Stimulated activated CD4-positive, alpha-beta T cell treated with anti-CD3 and anti-CD28 coated beads, Interleukin-15, amount 100 ng/mL, for 24 hours (primary cell): ENCODE results near the gene PTPRH.
"Not testable (repeated sequence)": the region's sequence is repeated elsewhere in the genome, so short reads cannot be mapped to it uniquely, and the experiment has no call there.

Source experiments
- DNase-seq: peaks from one replicate; pipeline ENCODE4 v3.0.0-alpha.2; 2020

The PTPRH gene

GRCh38 chr19:55179606-55180484 is 29.5 kb downstream of the PTPRH start, which contains the start of gene SYT5:
Gene SYT5 (minus strand): TSS chr19:55180289. CDS start chr19:55179041, 1,248 bp downstream.
- DNase-seq: peak; percentile 69

- DNase-seq: peak; percentile 91
Measured at GRCh38 chr19:55178781-55179599, 30.3 kb downstream of the PTPRH start.

GRCh38 chr19:55176076-55176475 is 33.2 kb downstream of the PTPRH start:
- no peak for DNase-seq

GRCh38 chr19:55175117-55175867 is 34.0 kb downstream of the PTPRH start:
- no peak for DNase-seq

GRCh38 chr19:55174425-55175116 is 34.7 kb downstream of the PTPRH start:
- no peak for DNase-seq

DNA sequence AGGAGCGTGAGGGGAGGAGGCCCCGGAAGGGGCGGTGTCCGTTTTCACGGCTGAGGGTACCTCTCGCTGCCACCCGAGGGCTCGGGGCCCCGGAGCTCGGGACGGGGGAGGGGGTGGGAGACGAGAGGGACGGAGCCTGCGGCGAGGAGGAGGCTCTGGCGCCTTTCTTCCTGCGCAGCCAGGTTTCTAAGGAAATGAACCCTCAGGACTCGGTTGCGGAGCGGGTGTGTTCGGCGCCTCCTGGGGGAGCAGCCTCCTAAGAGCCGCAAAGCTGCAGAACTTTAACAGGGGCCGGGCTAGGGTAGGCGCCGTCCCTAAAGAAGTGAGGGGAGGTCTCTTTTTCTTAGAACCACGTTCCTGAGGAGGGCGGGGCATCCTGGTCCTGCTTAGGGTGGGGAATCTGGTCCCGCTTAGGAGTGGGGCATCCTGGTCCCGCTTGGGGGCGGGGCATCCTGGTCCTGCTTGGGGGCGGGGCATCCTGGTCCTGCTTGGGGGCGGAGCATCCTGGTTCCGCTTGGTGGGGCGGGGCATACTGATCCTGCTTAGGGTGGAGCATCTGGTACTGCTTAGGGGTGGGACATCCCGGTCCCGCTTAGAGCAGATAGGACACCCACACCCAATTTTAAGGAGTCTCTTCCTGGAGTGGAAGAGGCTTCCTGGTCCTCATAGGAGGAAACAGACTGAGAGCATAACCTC is 35.4 kb downstream of the PTPRH start:
- peak; percentile 73 for DNase-seq

DNA sequence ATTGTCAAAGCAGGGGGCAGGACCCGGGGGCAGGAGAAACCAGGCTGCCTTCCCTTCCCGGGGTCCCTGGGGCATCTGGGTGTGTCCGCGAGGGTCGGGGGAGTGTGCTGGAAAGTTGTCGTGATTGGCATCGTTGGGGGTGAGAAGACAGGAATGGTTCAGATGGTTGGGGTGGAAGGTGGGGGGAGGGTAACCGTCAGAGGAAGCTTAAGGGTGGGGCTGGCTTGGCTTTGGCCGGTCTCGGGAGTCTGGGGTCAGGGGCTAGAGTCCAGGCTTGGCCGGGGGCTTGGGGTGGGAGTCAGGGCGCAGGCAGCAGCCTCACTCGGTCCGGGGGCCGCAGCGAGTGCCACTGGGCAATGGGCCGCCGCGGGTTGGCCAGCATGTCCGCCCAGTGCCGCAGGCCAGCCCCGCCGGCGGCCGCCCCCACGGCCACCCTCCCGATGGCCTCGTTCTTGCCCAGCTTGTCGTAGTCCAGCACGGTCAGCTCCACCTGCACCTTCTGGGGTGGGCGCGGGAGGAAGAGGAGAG is 36.1 kb downstream of the PTPRH start:
- no peak for DNase-seq

DNA sequence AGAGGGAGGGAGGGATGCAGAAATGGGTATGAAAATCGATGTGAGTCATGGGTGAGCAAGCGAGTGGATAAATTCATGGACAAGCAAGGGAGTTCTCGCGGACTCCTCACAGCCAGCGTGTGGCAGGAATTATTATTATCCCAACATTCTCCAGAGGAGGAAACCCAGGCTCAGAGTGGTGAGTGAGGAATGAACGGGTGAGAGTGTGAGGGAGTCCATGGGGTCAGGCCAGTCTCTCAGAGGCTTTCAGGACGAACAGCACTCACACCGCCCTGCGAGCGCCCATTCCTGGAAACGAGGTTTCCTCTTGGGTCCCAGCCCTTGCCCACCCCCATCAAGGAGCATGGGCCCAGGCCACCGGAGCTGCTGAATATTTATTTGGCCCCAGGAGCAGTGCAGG is 36.6 kb downstream of the PTPRH start:
- no peak for DNase-seq

DNA sequence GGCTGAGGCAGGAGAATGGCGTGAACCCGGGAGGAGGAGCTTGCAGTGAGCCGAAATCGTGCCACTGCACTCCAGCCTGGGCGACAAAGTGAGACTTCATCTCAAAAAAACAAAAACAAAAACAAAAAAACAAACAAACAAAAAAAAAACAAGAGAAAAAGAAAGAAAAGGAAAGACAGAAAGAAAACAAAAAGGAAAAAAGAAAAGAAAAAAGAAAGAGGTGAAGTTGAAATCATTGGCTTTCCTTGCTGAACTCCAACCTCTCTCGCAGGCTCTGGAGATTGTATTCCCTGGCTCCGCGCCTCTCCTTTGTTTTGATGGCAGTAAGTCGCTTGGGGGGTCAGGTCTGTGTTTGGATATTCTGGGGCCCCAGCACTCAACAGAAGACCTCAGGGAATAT is 37.0 kb downstream of the PTPRH start:
- not testable (repeated sequence) for DNase-seq

GRCh38 chr19:55171440-55171839 is 37.9 kb downstream of the PTPRH start:
- DNase-seq: no peak

DNA sequence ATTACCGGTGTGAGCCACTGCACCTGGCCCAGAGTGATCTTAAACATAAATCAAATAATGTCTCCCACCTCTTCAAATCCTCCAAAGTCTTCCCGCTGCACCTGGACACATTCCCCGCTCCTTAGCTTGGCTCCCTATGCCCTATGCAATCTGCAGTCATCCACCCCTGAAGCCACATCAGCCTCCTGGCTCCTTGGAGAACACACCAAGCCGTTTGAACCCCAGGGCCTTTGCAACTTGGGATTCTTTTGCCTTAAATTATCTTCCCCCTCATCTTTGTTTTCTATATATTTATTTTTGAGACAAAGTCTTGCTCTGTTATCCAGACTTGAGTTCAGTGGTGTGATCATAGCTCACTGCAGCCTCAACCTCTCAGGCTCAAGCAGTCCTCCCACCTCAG is 40.2 kb downstream of the PTPRH start:
- DNase-seq: no peak

DNA sequence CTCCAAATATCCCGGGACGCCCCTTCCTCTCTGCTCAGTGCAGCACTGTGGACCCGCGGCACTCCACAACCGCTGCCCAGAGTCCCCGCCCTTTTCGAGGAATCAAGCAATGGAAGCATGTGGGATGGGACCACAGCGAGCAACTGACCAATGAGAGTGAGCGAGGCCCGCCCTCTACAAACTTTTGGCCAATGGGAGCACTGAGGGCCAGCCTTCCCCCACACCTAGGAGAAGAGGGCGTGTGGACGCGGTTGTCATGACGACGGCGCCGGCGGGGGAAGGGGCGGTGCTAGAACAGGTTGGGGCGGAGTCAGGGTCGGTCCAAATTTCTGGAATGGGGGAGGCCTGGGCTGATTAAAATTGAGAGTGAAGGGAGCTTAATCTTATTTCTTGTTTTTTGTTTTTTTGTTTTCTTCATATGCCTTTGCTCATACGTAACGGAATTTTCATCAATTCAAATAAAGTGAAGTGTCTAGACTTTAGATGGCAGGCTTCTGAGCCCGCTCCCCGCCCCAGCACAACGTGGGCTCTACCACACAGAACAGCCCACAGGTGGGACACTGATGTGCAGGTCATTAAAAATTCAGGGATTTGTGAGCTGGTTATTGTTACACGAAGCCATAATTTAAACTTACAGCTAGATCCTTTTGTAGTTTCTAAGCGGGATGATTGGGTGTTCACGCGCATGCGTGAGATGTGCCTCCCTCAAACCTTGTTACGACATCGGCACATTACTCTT is 42.6 kb downstream of the PTPRH start, which contains the start of gene DNAAF3:
Gene DNAAF3 (minus strand): TSS at position 84 of the 739 bp plus-strand sequence. CDS start 200 bp downstream, outside the sequence.
- DNase-seq: peak; percentile 89

DNA sequence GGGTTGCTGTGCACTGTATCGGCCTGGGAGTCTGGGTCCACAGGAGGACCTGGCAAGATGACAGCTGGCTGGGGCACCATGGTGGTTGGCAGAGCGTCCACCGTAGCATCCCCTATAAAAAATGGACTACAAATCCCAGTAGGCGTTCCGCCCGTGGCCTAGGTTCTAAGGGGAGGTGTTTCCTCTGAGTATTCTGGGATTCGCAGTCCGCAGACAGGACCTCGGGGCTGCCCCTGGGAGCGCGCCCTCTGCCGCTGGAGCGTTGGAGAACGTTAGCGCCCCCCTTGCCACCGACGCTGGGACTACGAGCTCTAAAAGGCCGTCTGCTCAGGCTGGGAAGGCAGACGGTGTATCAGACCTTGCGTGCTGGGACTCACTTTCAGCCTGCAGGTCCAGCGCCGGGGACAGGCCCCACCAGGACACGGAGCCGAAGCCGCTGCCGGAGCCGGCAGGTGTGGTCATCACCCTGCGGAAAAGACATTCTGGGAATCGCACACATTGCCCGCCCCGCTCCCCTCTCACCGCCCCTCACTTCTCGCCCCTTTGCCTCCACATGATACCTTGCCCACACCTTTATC is 43.3 kb downstream of the PTPRH start:
- DNase-seq: peak; percentile 72

GRCh38 chr19:55161571-55162322 is 47.6 kb downstream of the PTPRH start:
- DNase-seq: no peak

DNA sequence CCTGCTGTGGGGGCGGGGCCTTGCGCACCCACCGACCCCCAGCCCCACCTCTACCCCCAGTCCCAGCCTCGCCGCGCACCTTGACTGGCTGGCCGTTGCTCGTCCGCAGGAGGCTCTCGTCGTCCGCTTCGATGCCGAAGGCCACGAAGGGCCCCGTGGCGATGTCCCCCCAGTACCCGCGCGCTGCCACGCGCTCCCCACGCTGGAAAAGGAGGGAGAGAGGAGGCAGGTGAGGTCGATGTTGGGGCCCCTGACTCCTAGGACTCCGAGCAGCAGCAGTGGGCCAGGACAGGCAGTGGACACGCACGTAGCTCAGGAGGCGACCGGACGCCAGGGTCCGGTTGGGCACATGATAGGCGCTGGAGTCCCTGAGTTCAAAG is 48.3 kb downstream of the PTPRH start:
- DNase-seq: no peak

GRCh38 chr19:55160128-55160985 is 48.9 kb downstream of the PTPRH start:
- peak; percentile 94 for DNase-seq

DNA sequence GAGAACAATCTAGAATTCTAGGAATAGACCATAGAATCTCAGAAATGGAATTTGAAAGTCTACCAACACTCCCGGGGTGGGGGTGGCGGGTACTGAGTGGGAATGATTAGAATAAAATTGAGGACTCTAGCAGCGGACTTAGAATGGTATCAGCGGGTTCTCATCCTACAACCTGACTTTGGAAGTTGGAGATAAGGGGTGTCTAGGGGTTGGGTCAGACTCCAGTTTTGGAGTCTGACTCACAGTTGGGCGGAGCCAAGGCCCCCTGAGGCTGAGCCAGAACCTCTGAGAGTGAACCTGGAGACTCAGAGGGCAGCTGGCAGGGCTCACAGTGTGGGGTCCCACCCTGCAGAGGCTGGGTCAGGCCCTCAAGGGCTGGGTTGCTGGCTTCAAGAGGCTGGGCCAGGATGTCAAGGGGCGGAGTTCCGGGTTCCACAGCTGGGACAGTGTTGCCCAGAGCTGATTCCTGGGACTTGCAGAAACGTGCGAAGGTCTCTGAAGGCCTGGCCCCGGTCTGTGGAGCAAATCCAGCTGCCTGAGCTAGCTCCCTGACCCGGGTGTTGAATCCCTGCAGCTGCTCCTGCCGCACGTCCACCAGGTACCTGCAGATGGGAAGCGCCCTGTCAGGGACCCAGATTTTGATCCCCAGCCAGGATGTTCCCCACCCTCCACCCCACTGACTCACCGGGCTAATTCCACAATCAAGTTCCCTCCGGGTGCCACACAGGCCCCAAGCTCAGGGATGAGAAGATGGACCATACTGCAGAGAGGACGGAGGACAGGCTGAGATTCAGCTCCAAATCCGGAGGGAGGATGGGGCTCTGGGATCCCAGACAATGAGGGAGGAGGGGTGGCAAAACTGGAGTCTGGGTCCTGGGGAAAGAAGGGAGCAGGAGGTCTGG is 50.2 kb downstream of the PTPRH start:
- no peak for DNase-seq
